B cell (primary cell): ENCODE results near the gene LIN54.
A peak's percentile ranks its signal among the peaks of the same experiment; 100 is the strongest.

ENCODE experiments used
- EZH2 ChIP-seq: IDR thresholded peaks from 2 replicates; pipeline ENCODE4 v1.6.1; 2012; ENCODE audit warnings: borderline replicate concordance, low read depth, mild to moderate bottlenecking, moderate library complexity, low read length; ENCODE audit not compliant: insufficient read depth, poor library complexity, severe bottlenecking
- TF ChIP-seq, protein P1 (sequence below): fragments of 200-600 bp; IDR thresholded peaks from one replicate; pipeline ENCODE4 v1.8.0; 2022; ENCODE audit warnings: antibody characterized with exemption, mild to moderate bottlenecking

DNA sequence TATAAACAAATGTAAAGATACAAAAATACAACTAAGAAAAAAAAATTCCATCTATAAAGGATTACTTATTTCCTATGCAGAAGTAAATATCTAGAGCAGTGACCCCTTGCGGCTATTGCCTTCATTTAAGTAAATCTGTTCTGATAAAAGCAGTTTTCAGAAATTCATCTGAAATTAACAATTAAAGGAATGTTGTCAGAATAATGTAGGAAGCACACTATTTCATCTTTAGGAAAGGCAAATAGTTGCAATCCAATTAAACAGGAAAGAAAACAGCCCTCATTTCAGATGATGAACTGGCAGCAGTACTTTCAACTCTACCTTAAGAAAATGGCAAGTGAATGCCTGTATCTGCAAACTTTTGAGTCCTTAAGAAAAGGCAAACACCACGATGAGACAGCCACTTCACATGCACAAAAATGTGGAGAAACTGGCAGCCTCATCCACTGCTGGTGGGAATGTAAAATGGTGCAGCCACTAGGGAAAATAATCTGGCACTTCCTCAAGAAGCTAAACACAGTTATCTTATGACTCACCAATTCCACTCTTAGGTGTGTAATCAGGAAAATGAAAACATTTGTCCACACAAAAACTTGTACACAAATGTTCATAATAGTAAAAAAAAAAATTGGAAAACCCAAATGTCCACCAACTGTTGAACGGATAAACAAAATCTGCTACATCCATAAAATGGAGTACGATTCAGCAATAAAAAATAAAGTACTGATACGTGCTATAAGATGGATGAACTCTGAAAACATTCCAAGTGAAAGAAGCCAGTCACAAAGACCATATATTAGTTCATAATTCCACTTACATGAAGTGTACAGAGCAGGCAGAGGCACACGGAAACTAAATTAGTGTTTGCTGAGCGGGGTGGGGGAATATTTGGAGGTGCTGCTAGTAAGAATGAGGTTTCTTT lies 112.0 kb downstream of the LIN54 start:
- TF ChIP-seq, protein P1, sequence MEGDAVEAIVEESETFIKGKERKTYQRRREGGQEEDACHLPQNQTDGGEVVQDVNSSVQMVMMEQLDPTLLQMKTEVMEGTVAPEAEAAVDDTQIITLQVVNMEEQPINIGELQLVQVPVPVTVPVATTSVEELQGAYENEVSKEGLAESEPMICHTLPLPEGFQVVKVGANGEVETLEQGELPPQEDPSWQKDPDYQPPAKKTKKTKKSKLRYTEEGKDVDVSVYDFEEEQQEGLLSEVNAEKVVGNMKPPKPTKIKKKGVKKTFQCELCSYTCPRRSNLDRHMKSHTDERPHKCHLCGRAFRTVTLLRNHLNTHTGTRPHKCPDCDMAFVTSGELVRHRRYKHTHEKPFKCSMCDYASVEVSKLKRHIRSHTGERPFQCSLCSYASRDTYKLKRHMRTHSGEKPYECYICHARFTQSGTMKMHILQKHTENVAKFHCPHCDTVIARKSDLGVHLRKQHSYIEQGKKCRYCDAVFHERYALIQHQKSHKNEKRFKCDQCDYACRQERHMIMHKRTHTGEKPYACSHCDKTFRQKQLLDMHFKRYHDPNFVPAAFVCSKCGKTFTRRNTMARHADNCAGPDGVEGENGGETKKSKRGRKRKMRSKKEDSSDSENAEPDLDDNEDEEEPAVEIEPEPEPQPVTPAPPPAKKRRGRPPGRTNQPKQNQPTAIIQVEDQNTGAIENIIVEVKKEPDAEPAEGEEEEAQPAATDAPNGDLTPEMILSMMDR, result peak; percentile 70
- no peak for TF ChIP-seq EZH2
